HG02884 (cell line): ENCODE results near the gene BPIFB6.

ENCODE experiments used
- ATAC-seq: cut with Tn5 transposase; IDR thresholded peaks from one replicate; pipeline ENCODE4 v1.9.1; 2021; ENCODE audit warnings: mild to moderate bottlenecking, moderate library complexity; ENCODE audit not compliant: unreplicated experiment

Gene BPIFB6

GRCh38 chr20:33059741-33060390 is 28.4 kb downstream of the BPIFB6 start:
- ATAC-seq: no peak

GRCh38 chr20:33061658-33062028 is 30.2 kb downstream of the BPIFB6 start:
- ATAC-seq: no peak

DNA sequence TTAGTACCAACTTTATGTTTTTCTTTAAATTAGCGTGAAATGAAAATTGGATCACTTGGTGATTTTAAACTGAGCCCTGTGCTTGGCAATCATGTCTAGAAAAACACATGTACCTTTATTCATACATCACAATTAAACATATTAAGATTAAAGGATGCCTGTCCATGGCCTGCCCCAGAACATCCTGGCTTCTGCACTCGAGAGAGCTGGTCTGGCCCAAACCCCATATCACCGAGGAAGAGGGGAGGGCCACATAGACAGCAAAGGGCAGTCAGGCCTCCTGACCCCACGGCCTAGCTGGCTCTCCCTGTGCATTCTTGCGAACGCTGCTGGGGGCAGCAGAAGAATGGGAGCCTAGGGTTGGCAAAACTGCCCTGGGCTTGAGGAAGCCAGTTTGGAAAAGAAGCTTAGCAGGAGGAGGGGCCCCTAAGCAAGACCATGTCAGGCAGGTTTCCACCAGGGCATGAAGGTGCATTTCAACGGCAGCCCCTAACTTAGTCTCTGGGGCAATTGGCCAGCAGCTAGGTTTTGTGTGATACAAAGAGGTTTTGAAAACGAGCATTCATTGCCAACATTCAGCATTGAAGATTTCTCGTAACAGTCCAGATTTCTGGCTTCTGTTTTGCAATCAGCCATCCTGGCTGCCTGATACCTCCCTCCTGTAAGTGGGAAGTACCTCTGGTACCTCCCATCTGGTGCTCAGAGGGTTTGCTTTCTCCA is 30.8 kb downstream of the BPIFB6 start:
- ATAC-seq: no peak

DNA sequence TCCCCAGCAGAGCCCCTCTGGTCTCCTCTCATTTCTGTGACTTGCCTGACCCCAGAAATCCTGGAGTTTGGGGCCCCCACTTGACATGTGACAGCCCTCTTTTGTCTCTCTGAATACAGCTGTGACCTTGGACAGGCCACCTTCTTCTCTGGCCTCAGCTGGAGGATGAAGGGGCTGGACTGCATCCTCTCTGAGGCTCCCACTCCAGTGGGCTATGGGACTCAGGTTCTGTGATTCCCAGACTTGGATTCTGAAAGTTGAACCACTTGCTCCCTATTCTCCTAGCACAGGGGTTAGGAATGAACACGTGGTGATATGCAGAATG is 31.3 kb downstream of the BPIFB6 start:
- no peak for ATAC-seq

DNA sequence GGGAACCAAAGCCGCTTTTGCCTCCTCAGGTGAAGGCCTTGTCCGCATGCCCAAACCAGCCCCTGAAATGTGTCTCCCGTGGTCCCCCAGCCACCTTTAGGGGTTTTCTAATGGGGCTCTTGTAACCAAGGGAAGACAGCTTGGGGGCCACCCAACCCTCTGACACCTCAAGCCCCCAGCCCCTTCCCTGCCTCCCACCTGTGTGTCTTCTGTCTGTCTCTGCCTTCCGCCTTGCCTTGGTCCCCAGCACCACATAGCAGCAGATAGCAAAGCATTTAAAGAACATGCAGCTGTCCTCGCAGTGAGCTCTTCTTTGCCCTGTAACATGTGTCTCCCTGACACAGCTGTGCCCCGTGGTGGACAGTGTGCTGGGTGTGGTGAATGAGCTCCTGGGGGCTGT is 31.8 kb downstream of the BPIFB6 start:
- no peak for ATAC-seq

DNA sequence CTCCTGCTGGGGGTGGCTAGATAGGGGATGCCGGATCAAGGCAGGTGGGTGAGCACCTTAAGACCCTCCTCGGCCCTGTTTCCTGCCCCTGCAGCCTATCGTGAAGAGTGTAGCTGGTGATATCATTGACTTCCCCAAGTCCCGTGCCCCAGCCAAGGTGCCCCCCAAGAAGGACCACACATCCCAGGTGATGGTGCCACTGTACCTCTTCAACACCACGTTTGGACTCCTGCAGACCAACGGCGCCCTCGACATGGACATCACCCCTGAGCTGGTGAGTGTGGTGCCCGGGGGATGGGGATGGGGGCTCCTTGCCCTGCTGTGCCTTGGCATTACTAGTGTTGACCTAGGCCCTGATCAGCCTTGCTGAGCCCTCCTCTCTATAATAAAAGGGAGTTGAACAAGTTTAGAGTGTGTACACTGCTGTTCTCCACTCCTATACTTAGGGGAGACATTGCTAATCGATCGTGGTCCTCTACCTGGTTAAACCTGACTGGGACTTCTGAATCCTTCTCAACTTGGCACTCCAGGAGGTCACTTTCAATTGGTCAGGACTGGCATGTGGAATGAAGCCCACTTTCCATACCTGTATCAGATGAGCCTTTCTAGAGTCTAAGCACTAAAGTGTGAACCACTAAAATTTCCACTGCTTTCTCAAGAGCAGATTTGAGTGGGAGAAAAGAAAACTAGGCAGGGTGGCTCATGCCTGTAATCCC is 33.3 kb downstream of the BPIFB6 start:
- no peak for ATAC-seq

GRCh38 chr20:33065785-33066184 is 34.3 kb downstream of the BPIFB6 start:
- no peak for ATAC-seq

GRCh38 chr20:33067806-33068205 is 36.4 kb downstream of the BPIFB6 start:
- no peak for ATAC-seq

DNA sequence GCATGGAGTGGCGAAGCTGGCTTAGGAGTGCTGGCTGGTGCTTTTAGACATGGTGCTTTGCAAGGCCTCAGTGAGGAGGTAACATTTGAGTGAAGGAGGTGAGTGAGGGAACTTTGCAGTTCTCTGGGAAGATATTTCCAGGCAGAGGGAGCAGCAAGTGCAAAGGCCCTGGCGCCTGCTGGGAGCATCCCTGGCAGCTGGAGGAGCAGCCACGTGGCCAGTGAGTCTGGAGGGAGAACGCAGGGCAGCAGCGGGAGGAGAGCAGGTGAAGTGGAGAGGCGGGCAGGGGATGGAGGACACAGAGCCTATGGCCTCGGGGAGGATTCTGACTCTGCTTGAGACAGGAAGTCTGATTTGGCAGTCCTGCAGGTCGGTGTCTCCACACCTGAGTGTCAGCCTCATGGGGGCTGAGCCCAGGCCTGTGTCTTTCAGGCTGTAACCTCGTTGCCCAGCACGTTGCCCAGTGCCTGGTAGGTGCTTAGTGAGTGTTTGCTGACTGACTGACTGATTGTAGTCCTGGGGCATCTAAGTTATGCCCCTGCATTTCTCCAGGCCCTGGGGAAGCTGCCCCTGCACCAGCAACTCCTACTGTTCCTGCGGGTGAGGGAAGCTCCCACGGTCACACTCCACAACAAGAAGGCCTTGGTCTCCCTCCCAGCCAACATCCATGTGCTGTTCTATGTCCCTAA is 36.9 kb downstream of the BPIFB6 start:
- no peak for ATAC-seq

- no peak for ATAC-seq
Observed at GRCh38 chr20:33069673-33070072, 38.2 kb downstream of the BPIFB6 start.

DNA sequence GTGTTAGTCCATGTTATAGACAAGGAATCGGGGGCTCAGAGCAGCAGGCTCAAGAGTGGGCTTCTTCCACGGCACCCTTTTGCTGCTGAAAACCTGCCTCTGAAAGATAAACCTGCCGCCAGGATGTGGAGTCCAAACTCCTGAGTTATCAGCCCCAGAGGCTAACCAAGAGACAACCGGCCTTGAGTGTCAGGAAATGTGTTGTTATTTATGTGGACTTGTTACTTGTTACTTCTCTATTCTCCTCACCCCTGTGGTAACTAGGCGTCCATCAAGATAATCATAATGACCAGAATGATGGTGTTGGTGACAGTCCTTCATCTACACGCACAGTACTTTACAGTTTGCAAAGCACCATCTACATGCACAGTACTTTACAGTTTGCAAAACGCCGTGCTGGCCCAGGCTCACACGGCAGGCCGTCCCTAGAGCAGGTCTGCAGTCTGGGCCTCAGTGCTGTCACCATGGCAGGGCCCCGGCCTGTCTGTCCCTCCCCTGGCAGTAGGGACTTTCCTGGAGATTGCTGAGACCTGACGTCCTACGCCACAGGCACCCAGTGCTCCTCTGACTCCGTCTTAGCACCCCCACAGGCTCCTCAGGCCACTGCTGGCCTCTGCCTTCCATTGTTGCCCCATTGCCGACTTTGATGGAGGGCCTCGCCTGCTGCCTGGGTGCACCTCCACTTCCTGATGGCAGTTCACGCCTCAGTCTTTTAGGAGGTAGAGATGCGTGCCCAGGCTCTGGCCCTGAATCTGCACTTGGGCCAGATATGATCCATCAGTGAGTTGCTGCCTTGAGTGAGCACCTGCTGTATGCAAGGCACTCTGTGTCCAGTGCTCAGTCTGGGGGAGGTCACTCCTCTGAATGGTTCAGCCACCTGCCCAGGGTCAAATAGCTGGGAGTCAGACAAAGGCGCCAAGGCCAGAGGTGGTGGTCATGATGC is 38.9 kb downstream of the BPIFB6 start:
- ATAC-seq: no peak

- no peak for ATAC-seq
Observed at GRCh38 chr20:33071198-33071597, 39.8 kb downstream of the BPIFB6 start.

DNA sequence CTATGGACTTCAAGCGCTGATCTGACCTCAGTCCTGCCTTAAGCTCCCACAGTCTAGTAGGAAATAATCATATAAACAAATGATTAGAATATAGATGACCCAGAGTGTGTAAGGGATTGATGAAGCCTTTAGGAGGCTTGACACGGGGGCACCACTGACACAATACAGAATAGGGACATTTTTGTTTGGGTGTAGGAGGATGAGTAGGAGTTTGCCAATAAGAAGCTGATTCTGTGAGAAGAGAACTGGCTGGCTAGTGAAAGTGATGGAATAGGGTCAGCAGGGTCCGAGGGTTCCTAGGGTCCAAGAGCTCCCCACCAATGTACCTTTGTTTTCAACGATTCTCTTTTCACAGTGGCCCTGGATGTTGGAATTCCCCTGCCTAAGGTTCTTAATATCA is 40.9 kb downstream of the BPIFB6 start:
- ATAC-seq: no peak

- no peak for ATAC-seq
Observed at GRCh38 chr20:33072813-33073212, 41.4 kb downstream of the BPIFB6 start.

- no peak for ATAC-seq
Observed at GRCh38 chr20:33074675-33075074, 43.2 kb downstream of the BPIFB6 start.

- ATAC-seq: no peak
Observed at GRCh38 chr20:33075281-33075680, 43.8 kb downstream of the BPIFB6 start.

- ATAC-seq: no peak
Observed at GRCh38 chr20:33076662-33077372, 45.4 kb downstream of the BPIFB6 start.

DNA sequence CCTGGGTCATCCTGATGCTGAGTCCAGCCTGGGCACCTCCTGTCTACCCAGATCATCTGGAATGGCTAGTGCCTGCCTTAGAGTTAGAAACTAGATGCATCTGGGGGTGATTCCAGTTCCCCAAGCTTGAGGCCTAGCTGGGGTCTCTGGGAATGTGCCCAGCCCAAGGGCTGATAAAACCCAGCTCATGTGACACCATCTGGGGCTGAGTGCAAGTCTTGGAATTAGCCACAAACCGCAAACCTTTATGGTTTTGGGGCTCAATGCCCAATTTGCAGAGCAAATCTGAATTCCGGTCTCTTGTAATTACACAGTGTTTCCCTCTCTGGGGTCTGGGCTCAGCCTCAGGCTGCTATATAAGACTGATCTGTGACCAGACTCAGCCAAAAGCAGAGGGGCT is 47.8 kb downstream of the BPIFB6 start, which contains the start of gene BPIFB4:
TSS of gene BPIFB4 (plus strand) at position 385 of the 400 bp plus-strand sequence. CDS start 1,884 bp downstream, outside the sequence.
- no peak for ATAC-seq

DNA sequence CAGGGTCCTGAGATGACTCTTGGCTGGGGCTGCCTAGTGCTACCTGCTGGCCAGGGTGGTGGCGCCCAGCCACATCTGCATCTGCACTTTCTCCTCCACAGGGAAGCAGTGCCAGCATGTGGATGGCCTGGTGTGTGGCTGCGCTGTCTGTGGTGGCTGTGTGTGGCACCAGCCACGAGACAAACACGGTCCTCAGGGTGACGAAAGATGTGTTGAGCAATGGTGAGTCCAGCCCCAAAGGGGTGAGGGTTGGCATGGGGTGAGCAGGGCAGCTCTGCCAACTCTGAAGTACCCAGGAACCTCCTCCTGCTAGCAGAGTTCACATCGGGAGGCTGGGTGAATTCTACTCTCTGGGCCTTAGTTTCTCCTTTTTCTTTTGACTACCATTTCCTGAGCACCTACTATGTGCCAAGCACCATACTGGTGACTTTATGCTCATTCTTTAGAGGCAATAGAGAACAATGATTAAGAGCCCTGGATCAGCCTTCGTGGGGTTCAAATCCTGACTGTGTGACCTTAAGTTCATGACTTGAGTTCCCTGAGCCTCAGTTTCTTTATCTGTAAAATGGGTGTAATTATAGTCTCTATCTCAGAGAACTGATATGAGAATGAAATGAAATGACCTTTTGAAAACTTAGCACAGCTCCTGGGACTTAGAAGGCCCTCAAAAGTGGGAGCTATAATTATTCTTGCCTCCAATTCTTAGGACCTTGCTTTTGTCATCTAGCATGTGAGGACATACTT is 50.1 kb downstream of the BPIFB6 start:
- ATAC-seq: no peak
